ENCODE data around the gene AMOT. TPM values are rescaled to one million over a fixed set of nuclear protein-coding genes. Genes with fewer than 3 reads are reported as not detected.

AMOT gene
- total RNA-seq, 1 experiment from 2014 or later = 0.36 TPM

GRCh38 chrX:112746812-112747595 lies 93.6 kb downstream of the AMOT start:
- DNase-seq (ENCODE audit: low read depth) = peak; percentile 0

GRCh38 chrX:112738347-112739033 lies 102.1 kb downstream of the AMOT start:
- peak; percentile 24 for DNase-seq (ENCODE audit: low read depth)

- no peak for DNase-seq (ENCODE audit: low read depth)
Observed at GRCh38 chrX:112736310-112736709, 104.3 kb downstream of the AMOT start.

GRCh38 chrX:112735147-112735546 lies 105.5 kb downstream of the AMOT start:
- no peak for DNase-seq (ENCODE audit: low read depth)

GRCh38 chrX:112734290-112734689 lies 106.3 kb downstream of the AMOT start:
- DNase-seq (ENCODE audit: low read depth) = no peak

GRCh38 chrX:112731793-112732192 lies 108.8 kb downstream of the AMOT start:
- peak; percentile 0 for DNase-seq (ENCODE audit: low read depth)

Other genes with a start within 250 kb of the AMOT start
- gene LHFPL1, start 160.9 kb downstream of the AMOT start, total RNA-seq (2014; rRNA removed; shearing (Covaris generic)) = not detected in 2 replicates